Breast epithelium (tissue), 4 donors: Measurements from ENCODE around the gene HOXD13. TPM values are rescaled to one million over a fixed set of nuclear protein-coding genes. Genes with fewer than 3 reads are reported as not detected.

Experiments
- DNase-seq, 2 donors: peaks; one replicate each; pipeline ENCODE4 v3.0.0-alpha.2; 2019; ENCODE audit warnings: low spot score in 2 of 2
- H3K27ac ChIP-seq, 2 donors: fragments of 200-600 bp; sonication (generic) in 1 of 2; one replicate each; pipeline ENCODE4 v1.5.1; 2016 to 2019; ENCODE audit warnings: mild to moderate bottlenecking in 1 of 2
- H3K27me3 ChIP-seq, 2 donors: fragments of 200-600 bp; sonication (generic) in 1 of 2; one replicate each; pipeline versions ENCODE4 v1.5.1 to v1.6.0; 2017 to 2019; ENCODE audit warnings: control low read depth in 1 of 2, mild to moderate bottlenecking in 1 of 2
- H3K36me3 ChIP-seq: fragments of 200-600 bp; one replicate; pipeline ENCODE4 v1.5.1; 2019
- H3K4me1 ChIP-seq, 2 donors: fragments of 200-600 bp; sonication (generic); one replicate each; pipeline ENCODE4 v1.5.1; 2016 to 2019; ENCODE audit warnings: control low read depth in 1 of 2
- H3K4me3 ChIP-seq, 3 donors: fragments of 200-600 bp; sonication (generic); 1 replicate in 2 of 3; 2 replicates in 1 of 3; pipeline ENCODE4 v1.5.1; 2016 to 2019; ENCODE audit warnings: mild to moderate bottlenecking in 3 of 3, moderate library complexity in 2 of 3
- H3K9me3 ChIP-seq, 2 donors: fragments of 200-600 bp; sonication (generic) in 1 of 2; one replicate each; pipeline ENCODE4 v1.5.1; 2016 to 2019; ENCODE audit warnings: control low read depth in 1 of 2
- POLR2A ChIP-seq: fragments of 450-650 bp; IDR thresholded peaks from one replicate; pipeline ENCODE4 v1.6.1; 2016; ENCODE audit warnings: antibody characterized with exemption, mild to moderate bottlenecking, moderate library complexity
- POLR2AphosphoS5 ChIP-seq, 3 donors: sonication (generic); formaldehyde crosslinking; IDR thresholded peaks; one replicate each; pipeline ENCODE4 v1.6.1; 2017; ENCODE audit warnings: antibody characterized with exemption in 3 of 3
- intact Hi-C: fragments of 100-400 bp; cut with DNase I; formaldehyde crosslinking; loops from one replicate; pipeline ENCODE4 v1.15.1; 2023; ENCODE audit warnings: low total_unique reads
- total RNA-seq, 3 donors: library from RNA; depleted of rRNA; stranded (reverse); fragments of >200 nt; gene quantifications; one replicate each; pipeline ENCODE4 v1.1.0, GENCODE V29; 2016
- TF ChIP-seq, protein P1 (sequence below), 3 donors: fragments of 450-650 bp; IDR thresholded peaks; one replicate each; pipeline ENCODE4 v1.5.1; 2016 to 2017; ENCODE audit warnings: antibody characterized with exemption in 3 of 3, mild to moderate bottlenecking in 3 of 3, moderate library complexity in 3 of 3

HOXD13 gene
- total RNA-seq, 3 donors from 2014 or later, result not detected

DNA sequence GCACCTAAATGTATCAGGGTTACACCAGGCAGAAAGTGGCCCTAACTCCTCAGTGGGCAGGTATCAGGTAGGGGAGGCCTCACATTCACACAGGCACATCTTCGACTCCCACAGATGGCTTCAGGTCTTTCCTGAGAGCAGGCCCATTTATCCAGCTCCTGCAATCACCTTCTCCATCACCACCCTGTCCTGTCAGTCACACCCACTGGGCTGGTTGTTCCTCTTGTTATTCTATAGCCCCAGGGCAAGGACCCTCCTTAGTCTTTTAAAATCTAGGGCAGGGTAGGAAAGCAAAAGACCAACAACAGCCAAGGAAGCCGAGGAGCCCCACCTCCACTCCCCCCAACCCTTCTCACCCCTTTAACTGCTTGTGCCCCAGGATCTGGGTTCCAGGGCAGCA, 49.8 kb downstream of the HOXD13 start:
- Histone ChIP-seq H3K27ac (no peak overlapping the region), H3K36me3 (no peaks in the 10 kb centered on the region), H3K27me3 (peaks cover 0 to 82% of the 10 kb centered on the region in 2 donors), H3K4me3 (no peak overlapping the region), H3K9me3 (no peaks in the 10 kb centered on the region), H3K4me1 (peaks cover 0 to 8% of the 10 kb centered on the region in 2 donors)
- intact Hi-C loops, result no loop called here
- DNase-seq, result no peak
- no peak for TF ChIP-seq POLR2AphosphoS5 (IDR thresholded peaks at IDR 0.05)
- no peak for TF ChIP-seq POLR2A
- TF ChIP-seq, protein P1, sequence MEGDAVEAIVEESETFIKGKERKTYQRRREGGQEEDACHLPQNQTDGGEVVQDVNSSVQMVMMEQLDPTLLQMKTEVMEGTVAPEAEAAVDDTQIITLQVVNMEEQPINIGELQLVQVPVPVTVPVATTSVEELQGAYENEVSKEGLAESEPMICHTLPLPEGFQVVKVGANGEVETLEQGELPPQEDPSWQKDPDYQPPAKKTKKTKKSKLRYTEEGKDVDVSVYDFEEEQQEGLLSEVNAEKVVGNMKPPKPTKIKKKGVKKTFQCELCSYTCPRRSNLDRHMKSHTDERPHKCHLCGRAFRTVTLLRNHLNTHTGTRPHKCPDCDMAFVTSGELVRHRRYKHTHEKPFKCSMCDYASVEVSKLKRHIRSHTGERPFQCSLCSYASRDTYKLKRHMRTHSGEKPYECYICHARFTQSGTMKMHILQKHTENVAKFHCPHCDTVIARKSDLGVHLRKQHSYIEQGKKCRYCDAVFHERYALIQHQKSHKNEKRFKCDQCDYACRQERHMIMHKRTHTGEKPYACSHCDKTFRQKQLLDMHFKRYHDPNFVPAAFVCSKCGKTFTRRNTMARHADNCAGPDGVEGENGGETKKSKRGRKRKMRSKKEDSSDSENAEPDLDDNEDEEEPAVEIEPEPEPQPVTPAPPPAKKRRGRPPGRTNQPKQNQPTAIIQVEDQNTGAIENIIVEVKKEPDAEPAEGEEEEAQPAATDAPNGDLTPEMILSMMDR (IDR thresholded peaks at IDR 0.05), result no peak

Other genes with a start within 250 kb of the HOXD13 start
- 10 to 100 TPM; 20.0 to 30.3 (median 23.8) TPM for gene LNPK, start 90.5 kb upstream of the HOXD13 start, total RNA-seq
- not detected for gene EVX2, start 8.8 kb upstream of the HOXD13 start, total RNA-seq
- gene HOXD12, start 7.1 kb downstream of the HOXD13 start, total RNA-seq, result not detected
- gene HOXD11, start 14.6 kb downstream of the HOXD13 start, total RNA-seq, result under 1 TPM in 1 of 3 donors, not detected in 2; 0.66 TPM
- 1 to 10 TPM in 2 of 3 donors, not detected in 1; 1.6 to 5.2 TPM for gene HOXD10, start 24.1 kb downstream of the HOXD13 start, total RNA-seq
- 10 to 100 TPM in 1 of 3 donors, 1 to 10 TPM in 2; 2.4 to 17.0 (median 2.8) TPM for gene HOXD9, start 30.0 kb downstream of the HOXD13 start, total RNA-seq
- gene HOXD8, start 37.0 kb downstream of the HOXD13 start, total RNA-seq, result 10 to 100 TPM; 10.5 to 36.1 (median 13.8) TPM
- gene HOXD4, start 58.8 kb downstream of the HOXD13 start, total RNA-seq, result 1 to 10 TPM; 1.9 to 5.8 (median 5.6) TPM
- gene HOXD3, start 64.6 kb downstream of the HOXD13 start, total RNA-seq, result 10 to 100 TPM in 1 of 3 donors, 1 to 10 TPM in 2; 4.2 to 14.4 (median 4.8) TPM
- 1 to 10 TPM in 1 of 3 donors, under 1 TPM in 2; 0.15 to 1.3 (median 0.64) TPM for gene HOXD1, start 95.9 kb downstream of the HOXD13 start, total RNA-seq
- gene MTX2, start 176.7 kb downstream of the HOXD13 start, total RNA-seq, result 10 to 100 TPM; 19.7 to 27.2 (median 23.6) TPM